HuH-7.5 (cell line): ENCODE measurements around the gene CYP17A1.

Experiments
- DNase-seq: peaks from one replicate; pipeline ENCODE4 v3.0.0; 2011; ENCODE audit warnings: low spot score

CYP17A1 gene

GRCh38 chr10:102808380-102808779, 28.8 kb downstream of the CYP17A1 start:
- DNase-seq = no peak

DNA sequence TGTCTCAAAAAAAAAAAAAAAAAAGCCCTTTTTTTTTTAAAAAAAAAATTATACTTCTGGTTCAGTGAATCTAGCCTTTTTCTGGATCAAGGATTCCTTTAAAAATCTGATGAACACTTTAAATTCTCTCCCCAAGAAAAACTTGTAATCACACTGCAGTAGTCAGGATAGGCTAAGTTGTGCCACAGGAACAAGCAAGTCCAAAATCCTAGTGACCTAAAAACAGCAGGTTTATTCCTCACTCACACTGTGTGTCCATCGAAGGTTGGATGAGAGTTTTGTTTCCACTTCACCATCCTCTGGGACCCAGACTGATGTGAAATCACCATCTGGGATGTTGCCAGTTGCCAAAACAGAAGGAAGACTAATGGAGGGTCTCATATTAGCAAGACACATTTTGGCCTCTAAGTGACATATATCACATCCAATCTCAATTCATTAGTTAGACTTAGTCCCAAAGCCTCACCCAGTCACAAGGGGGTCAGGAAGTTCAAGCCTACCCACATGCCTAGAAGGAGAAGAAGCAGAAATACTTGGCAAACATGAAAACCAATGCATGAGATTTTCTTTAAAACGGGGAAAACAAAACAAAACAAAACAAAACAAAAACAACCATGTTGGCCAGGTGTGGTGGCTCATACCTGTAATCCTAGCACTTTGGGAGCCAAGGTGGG, 32.7 kb downstream of the CYP17A1 start:
- DNase-seq = no peak

- no peak for DNase-seq
Observed at GRCh38 chr10:102802920-102803534, 34.2 kb downstream of the CYP17A1 start.

DNA sequence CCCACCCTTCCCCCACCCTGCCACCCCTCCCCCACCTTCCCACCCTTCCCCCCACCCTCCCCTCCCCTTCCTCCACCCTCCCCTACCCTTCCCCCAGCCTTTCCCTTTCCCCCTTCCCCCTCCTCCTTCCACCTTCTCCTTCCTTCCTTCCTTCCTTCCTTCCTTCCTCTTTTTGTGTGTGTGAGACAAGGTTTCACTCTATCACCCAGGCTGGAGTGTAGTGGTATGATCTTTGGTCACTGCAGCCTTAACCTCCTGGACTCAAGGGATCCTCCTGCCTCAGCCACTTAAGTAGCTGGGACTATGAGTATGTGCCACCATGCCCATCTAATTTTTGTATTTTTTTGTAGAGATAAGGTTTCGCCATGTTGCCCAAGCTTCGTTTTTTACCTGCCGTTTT, 35.2 kb downstream of the CYP17A1 start:
- no peak for DNase-seq

DNA sequence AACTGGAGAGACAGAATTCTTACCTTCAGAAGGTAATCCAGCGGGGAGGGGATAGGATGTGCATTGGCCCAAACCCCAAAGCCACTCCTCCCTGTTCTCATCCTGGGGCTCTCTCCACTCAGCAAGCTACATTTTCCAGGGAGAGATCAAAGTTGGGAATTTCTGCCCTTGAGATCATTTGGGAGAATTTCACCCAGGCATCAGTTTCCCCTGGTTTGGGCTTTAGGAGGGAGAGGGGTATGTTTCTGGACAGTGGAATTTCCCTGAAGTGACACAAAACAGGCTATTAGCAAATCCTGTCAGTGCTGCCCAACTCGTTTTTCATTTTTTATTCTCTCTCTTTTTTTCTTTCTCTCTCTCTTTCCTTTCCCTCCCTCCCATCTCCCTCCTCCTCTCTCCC, 35.7 kb downstream of the CYP17A1 start:
- DNase-seq = no peak

- DNase-seq = no peak
Observed at GRCh38 chr10:102800611-102801335, 36.4 kb downstream of the CYP17A1 start.

DNA sequence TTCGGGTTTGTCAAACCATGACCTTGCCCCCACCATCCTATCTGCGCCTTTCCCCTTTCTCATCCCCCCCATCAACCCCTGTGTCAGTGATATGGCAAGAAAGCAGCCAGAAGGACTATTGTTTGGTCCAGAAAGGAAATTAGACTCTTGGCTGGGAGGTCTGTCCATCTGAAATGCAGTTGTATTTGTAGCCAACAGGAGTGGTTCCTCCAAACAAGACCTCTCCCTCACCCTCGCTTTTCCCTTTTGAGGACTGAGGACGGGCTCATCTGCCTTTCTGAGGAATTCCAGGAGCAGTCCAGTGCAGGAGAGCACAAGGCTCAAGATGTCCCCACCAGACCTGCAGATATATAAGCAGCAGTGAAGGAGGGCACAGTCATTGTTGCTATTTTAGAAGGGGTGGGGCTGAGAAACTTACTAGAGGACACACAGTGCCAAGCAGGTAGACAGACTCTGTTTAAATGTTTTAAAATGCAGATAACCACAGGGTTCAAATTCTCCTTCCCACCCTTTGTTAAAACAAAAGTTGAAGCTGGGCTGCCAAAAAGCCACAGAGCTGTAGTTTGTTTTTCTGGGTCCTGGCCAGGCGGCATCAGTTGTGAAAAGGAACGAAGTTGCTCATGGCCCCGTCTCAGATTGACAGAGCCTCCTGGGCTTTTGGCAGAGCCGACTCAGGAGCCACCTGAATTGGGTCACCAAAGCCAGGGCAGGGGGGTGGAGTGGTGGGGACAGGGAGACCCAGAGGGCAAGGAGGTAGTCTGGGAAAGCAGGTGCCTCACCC, 37.3 kb downstream of the CYP17A1 start:
- DNase-seq = no peak

GRCh38 chr10:102796407-102797176, 40.6 kb downstream of the CYP17A1 start:
- DNase-seq = no peak

GRCh38 chr10:102795453-102796406, 41.5 kb downstream of the CYP17A1 start:
- DNase-seq = no peak

- no peak for DNase-seq
Observed at GRCh38 chr10:102791754-102792395, 45.3 kb downstream of the CYP17A1 start.

DNA sequence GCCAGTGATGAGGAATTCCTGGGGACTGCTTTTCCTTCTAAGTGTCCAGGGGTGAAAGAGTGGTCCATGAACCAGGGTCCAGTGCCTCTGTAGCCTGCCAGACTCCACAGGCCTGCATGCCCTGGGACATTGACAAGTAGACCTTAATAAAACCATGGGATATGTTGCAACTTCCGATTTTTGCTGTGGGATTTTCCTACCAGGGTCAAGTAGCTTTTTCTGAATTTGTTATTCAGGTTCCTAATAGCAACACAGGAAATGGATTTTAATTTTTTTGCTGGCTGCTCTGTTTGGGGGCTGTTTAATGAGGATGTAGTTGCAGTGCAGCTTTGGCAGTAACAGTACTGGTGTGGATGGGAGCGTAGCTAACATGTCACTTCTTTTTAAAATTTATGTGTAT, 51.4 kb downstream of the CYP17A1 start:
- no peak for DNase-seq

DNA sequence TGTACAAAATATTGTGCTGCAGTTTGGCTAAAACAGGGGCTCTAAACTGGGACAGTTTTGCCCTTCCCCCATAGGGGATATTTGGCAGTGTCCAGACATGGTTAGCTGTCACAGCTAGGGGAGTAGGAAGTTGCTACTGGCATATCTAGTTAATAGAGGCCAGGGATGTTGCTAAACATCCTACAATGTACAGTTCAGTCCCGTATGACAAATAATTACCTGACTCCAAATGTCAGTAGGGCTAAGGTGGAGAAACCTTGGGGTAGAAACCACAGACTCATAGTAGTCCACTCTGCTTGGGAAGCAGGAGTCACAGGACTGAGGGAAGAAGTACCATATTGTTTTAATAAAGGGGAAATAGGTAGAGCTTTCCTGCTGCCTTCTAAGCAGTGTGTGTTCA, 53.6 kb downstream of the CYP17A1 start:
- DNase-seq = no peak

DNA sequence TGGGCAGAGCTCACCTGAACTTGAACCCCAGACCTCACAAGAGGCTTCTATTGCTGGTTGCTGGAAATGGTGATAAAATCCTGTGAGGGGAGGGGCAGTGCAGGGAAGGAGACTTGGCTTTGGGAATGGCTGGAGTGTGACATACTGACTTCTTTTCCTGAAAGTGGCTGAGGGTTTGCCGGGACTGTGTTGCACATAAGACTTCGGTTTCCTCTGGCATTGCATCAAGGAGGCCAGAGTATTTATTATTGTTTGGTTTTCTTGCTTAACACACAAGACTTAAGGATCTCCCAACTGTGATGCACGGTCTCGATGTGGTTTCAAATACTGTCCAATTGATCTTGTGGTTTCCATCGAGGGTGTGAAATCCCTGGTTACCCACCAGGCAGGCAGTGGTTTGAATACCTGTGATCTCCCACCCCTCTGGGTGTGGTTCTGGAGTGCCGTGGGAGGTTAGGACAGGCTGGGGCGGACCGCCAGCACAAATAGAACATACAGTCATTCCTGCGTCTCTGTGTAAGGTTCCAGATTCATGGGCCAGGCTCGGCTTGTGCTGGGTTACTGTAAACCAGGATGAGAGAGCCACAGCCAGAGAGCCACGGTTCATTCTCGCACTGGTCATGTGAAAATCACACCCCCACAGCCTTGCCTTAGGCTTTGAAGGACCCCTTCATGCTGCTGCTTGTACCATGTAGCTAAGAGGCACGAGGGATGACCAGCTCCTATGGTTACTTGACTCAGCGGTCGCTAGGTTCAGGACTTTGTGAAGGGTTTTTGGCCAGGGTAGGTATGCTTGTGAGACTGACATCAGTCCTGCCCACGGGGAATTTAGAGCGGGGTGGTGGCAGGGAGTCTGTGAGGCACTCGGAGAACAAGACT, 54.3 kb downstream of the CYP17A1 start:
- no peak for DNase-seq

DNA sequence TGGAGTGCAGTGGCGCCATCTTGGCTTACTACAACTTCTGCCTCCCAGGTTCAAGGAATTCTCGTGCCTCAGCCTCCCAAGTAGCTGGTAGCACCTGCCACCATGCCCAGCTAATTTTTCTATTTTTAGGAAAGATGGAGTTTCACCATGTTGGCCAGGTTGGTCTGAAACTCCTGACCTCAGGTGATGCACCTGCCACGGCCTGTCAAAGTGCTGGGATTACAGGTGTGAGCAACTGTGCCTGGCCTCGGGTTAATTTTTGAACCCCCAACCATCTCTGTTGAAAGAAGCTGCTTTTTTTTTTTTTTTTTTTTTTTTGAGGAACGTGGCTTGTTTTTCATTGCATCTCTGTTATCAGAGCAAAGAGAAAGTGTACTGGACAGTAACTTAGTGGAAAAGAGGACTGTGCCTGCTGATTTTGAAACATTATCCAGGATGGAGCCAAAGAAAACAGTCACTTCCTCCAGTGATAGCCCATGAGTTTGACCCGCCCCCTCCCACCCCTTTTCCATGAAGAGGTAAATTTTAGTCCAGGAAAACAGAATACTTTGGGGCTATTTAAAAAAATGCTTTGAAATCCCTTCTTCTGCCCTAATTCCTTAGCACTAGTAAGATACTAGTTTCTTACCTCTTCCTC, 55.2 kb downstream of the CYP17A1 start:
- DNase-seq = no peak

GRCh38 chr10:102781090-102781920, 55.9 kb downstream of the CYP17A1 start:
- no peak for DNase-seq
